HepG2 (cell line): ENCODE data around the gene SCMH1. TPM values are rescaled to one million over a fixed set of nuclear protein-coding genes. Genes with fewer than 3 reads are reported as not detected.
A peak's percentile ranks its signal among the peaks of the same experiment; 100 is the strongest.

Experiments used
- CBFB ChIP-seq: sonication (generic); formaldehyde crosslinking; IDR thresholded peaks from 2 replicates; pipeline ENCODE4 v1.4.0; 2020; ENCODE audit warnings: missing genetic modification reagents
- GLI4 ChIP-seq: sonication (generic); formaldehyde crosslinking; IDR thresholded peaks from 2 replicates; pipeline ENCODE4 v1.5.1; 2020; ENCODE audit warnings: missing genetic modification reagents, mild to moderate bottlenecking, moderate library complexity, borderline replicate concordance
- PHF8 ChIP-seq: sonication (generic); formaldehyde crosslinking; IDR thresholded peaks from 2 replicates; pipeline ENCODE4 v1.5.0; 2020; ENCODE audit warnings: missing genetic modification reagents
- RAD21 ChIP-seq: fragments of 450-650 bp; formaldehyde crosslinking; IDR thresholded peaks from 2 replicates; pipeline ENCODE4 v1.5.0; 2020; ENCODE audit warnings: mild to moderate bottlenecking
- REPIN1 ChIP-seq: sonication (generic); formaldehyde crosslinking; IDR thresholded peaks from 2 replicates; pipeline ENCODE4 v1.8.0; 2022; ENCODE audit warnings: missing genetic modification reagents, low read depth, mild to moderate bottlenecking, borderline replicate concordance
- RNF219 ChIP-seq: sonication (generic); formaldehyde crosslinking; IDR thresholded peaks from 2 replicates; pipeline ENCODE4 v1.5.0; 2020; ENCODE audit warnings: mild to moderate bottlenecking, missing genetic modification reagents
- SMARCC2 ChIP-seq: fragments of 450-650 bp; IDR thresholded peaks from 2 replicates; pipeline ENCODE4 v1.6.1; 2017; ENCODE audit warnings: antibody characterized with exemption, mild to moderate bottlenecking
- THAP8 ChIP-seq: sonication (generic); formaldehyde crosslinking; IDR thresholded peaks from 2 replicates; pipeline ENCODE4 v1.5.1; 2020; ENCODE audit warnings: missing genetic modification reagents, mild to moderate bottlenecking, borderline replicate concordance
- ZBTB20 ChIP-seq: sonication (generic); formaldehyde crosslinking; IDR thresholded peaks from 2 replicates; pipeline ENCODE4 v1.8.1; 2023; ENCODE audit warnings: missing genetic modification reagents, low read depth, mild to moderate bottlenecking, borderline replicate concordance
- ZNF235 ChIP-seq: sonication (generic); formaldehyde crosslinking; IDR thresholded peaks from 2 replicates; pipeline ENCODE4 v1.8.1; 2023; ENCODE audit warnings: mild to moderate bottlenecking, missing genetic modification reagents, borderline replicate concordance
- ZNF256 ChIP-seq: sonication (generic); formaldehyde crosslinking; conservative IDR thresholded peaks from 2 replicates; pipeline ENCODE4 v1.4.0; 2020; ENCODE audit warnings: missing genetic modification reagents
- ZNF30 ChIP-seq: sonication (generic); formaldehyde crosslinking; IDR thresholded peaks from 2 replicates; pipeline ENCODE4 v1.5.0; 2020; ENCODE audit warnings: mild to moderate bottlenecking, missing genetic modification reagents
- ZNF354B ChIP-seq: sonication (generic); formaldehyde crosslinking; IDR thresholded peaks from 2 replicates; pipeline ENCODE4 v1.8.0; 2022; ENCODE audit warnings: mild to moderate bottlenecking, missing genetic modification reagents
- ZNF546 ChIP-seq: sonication (generic); formaldehyde crosslinking; conservative IDR thresholded peaks from 2 replicates; pipeline ENCODE4 v1.8.1; 2023; ENCODE audit warnings: mild to moderate bottlenecking, missing genetic modification reagents
- ZNF557 ChIP-seq: sonication (generic); formaldehyde crosslinking; IDR thresholded peaks from 2 replicates; pipeline ENCODE4 v1.4.0; 2020; ENCODE audit warnings: missing genetic modification reagents
- ZNF563 ChIP-seq: sonication (generic); formaldehyde crosslinking; IDR thresholded peaks from 2 replicates; pipeline ENCODE4 v1.8.0; 2022; ENCODE audit warnings: mild to moderate bottlenecking, moderate library complexity, missing genetic modification reagents
- ZNF614 ChIP-seq: IDR thresholded peaks from 2 replicates; pipeline ENCODE4 v1.6.1; 2018; ENCODE audit warnings: missing biosample characterization, missing genetic modification reagents, inconsistent platforms, borderline replicate concordance
- ZNF782 ChIP-seq: sonication (generic); formaldehyde crosslinking; IDR thresholded peaks from 2 replicates; pipeline ENCODE4 v1.4.0; 2020; ENCODE audit warnings: missing genetic modification reagents, mild to moderate bottlenecking, borderline replicate concordance
- polyA plus RNA-seq, 8 experiments: library from polyadenylated mRNA; depleted of rRNA in 3 of 8; stranded (reverse) in 7 of 8; unstranded in 1 of 8; fragments of >200 nt; fragmentation: Illumina TruSeq in 4 of 8; extraction: Trizol in 4 of 8; gene quantifications; 2 replicates each; pipeline versions ENCODE4 v1.2.1 to v1.2.3, GENCODE V29; 2011 to 2016; ENCODE audit warnings: low read depth in 4 of 8, missing spikeins in 1 of 8, mixed read lengths in 1 of 8; ENCODE audit not compliant: insufficient read depth in 1 of 8
- total RNA-seq, 5 experiments: library from RNA; depleted of rRNA; stranded (reverse); fragments of >200 nt; fragmentation: Illumina TruSeq; extraction: Trizol; gene quantifications; 2 replicates each; pipeline ENCODE4 v1.2.3, GENCODE V29; 2016; ENCODE audit warnings: low read depth in 1 of 5
- TF ChIP-seq, protein P1 (sequence below): sonication (generic); formaldehyde crosslinking; IDR thresholded peaks from 2 replicates; pipeline ENCODE4 v1.4.0; 2020; ENCODE audit warnings: missing genetic modification reagents

SCMH1 gene
- total and polyA plus RNA-seq, 2 of the 13 experiments (the other 11 are each of a cell fraction or from before 2014, with no cell fraction given), result 41.8 to 52.6 TPM

DNA sequence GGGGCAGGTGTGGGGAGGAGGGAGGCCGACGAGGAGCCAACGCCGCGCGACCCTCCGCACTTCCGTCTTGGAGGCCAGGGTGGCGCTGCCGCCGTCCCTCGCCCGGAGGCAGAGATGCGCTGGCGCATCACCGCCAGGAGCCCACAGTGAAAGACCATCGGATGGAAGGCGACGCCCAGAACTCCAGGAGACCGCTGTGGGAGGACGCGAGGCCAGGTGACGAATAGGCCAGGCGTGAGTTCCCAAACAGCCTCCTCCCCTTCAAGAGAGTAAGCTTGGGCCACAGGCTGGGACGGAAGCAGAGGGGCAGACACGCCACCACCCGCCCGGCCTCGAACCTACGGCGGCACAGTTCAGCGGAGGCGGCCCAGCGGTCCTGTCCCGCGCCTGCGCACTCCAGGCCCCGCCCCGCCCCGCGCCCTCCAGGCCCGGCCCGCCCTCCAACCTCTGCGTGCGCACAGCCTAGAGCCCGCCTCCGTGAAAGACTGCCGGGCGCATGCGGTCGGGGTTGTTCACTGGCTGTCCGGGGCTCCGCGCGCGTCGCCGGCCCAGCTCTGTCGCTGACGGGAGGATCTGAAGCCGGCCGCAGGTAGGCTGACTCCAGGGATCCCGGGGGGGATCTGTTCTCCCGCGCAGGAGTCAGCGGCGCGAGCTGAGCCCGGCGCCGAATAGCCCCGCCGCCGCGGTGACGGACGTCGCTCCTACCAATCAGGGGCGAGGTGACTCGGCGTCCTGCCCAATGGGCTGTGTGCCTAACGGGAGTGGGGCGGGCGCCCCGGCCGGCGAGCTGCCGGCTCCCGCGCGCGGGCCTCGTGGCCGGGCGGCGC lies 262.7 kb downstream of the SCMH1 start, which contains the start of gene CTPS1 (continued):
- TF ChIP-seq ZBTB20 (no peak), ZNF256 (CRISPR knock-in tag) (no peak; the same call in 1 of the 2 replicates), ZNF354B (no peak), ZNF30 (CRISPR knock-in tag) (no peak), GLI4 (CRISPR knock-in tag) (no peak), ZNF782 (CRISPR knock-in tag) (no peak), ZNF546 (CRISPR knock-in tag) (no peak), ZNF614 (CRISPR knock-in tag) (no peak), RAD21 (CRISPR knock-in tag) (no peak; the same call in 1 of the 2 replicates), ZNF235 (CRISPR knock-in tag) (0 out of 2 replicates have a peak, but pooled peaks have one; percentile 69), ZNF557 (CRISPR knock-in tag) (no peak), THAP8 (CRISPR knock-in tag) (no peak), PHF8 (CRISPR knock-in tag) (peak; percentile 82), ZNF563 (CRISPR knock-in tag) (peak; percentile 50; the same call in 1 of the 2 replicates), RNF219 (CRISPR knock-in tag) (no peak), CBFB (CRISPR knock-in tag) (0 out of 2 replicates have a peak, but pooled peaks have one; percentile 5), SMARCC2 (no peak), REPIN1 (CRISPR knock-in tag) (no peak; the same call in 1 of the 2 replicates)
- TF ChIP-seq, protein P1, sequence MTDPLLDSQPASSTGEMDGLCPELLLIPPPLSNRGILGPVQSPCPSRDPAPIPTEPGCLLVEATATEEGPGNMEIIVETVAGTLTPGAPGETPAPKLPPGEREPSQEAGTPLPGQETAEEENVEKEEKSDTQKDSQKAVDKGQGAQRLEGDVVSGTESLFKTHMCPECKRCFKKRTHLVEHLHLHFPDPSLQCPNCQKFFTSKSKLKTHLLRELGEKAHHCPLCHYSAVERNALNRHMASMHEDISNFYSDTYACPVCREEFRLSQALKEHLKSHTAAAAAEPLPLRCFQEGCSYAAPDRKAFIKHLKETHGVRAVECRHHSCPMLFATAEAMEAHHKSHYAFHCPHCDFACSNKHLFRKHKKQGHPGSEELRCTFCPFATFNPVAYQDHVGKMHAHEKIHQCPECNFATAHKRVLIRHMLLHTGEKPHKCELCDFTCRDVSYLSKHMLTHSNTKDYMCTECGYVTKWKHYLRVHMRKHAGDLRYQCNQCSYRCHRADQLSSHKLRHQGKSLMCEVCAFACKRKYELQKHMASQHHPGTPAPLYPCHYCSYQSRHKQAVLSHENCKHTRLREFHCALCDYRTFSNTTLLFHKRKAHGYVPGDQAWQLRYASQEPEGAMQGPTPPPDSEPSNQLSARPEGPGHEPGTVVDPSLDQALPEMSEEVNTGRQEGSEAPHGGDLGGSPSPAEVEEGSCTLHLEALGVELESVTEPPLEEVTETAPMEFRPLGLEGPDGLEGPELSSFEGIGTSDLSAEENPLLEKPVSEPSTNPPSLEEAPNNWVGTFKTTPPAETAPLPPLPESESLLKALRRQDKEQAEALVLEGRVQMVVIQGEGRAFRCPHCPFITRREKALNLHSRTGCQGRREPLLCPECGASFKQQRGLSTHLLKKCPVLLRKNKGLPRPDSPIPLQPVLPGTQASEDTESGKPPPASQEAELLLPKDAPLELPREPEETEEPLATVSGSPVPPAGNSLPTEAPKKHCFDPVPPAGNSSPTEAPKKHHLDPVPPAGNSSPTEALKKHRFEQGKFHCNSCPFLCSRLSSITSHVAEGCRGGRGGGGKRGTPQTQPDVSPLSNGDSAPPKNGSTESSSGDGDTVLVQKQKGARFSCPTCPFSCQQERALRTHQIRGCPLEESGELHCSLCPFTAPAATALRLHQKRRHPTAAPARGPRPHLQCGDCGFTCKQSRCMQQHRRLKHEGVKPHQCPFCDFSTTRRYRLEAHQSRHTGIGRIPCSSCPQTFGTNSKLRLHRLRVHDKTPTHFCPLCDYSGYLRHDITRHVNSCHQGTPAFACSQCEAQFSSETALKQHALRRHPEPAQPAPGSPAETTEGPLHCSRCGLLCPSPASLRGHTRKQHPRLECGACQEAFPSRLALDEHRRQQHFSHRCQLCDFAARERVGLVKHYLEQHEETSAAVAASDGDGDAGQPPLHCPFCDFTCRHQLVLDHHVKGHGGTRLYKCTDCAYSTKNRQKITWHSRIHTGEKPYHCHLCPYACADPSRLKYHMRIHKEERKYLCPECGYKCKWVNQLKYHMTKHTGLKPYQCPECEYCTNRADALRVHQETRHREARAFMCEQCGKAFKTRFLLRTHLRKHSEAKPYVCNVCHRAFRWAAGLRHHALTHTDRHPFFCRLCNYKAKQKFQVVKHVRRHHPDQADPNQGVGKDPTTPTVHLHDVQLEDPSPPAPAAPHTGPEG, result no peak
